HG03103 (cell line): Measurements from ENCODE around the gene ADAM12.
"Not testable (repeated sequence)": the region's sequence is repeated elsewhere in the genome, so short reads cannot be mapped to it uniquely, and the experiment has no call there.

Source experiments
- ATAC-seq: cut with Tn5 transposase; IDR thresholded peaks from one replicate; pipeline ENCODE4 v1.9.1; 2021; ENCODE audit warnings: low read depth; ENCODE audit not compliant: unreplicated experiment

The ADAM12 gene

GRCh38 chr10:126405239-126405775 lies 17.0 kb upstream of the ADAM12 start:
- ATAC-seq: no peak

- no peak for ATAC-seq
These were observed 14.7 kb upstream of the ADAM12 start for GRCh38 chr10:126402721-126403695.

DNA sequence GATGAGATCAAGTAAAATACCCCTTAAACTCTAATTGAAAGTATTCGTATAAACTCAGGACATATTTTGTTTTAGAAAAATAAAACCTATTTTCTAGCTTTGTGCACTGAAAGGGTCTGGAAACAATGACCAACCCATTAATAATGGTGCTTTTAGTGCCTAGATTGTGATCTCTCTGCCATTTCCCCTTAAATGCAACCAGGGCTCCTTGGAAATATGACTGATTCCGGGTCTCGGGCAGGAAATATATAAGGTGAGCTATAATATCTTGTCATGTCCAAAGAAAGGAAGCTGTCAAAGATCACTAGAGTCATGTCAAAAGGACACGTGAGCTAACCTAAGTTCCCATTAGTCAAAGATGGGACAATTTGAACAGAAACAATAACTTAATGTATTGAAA lies 12.4 kb upstream of the ADAM12 start:
- ATAC-seq: no peak

DNA sequence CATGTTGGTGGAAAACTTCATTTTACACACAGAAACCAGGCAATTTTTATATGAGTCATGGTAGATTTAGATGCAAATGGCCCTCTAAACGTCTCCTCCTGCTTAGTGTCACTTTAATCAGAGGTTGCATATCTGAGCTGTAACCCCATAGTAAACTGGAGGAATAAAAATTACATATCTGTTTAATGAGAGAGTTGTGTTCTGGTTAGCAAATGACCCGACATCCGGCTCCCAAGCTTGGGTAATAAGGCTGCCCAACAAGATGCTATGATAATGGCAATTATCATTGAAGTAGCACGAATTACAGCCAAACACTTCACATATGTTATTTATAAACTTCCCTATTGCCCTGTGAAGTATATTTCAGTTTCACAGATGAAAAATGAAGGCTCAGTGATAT lies 10.6 kb upstream of the ADAM12 start:
- ATAC-seq: no peak

- ATAC-seq: no peak
These were observed 10.1 kb upstream of the ADAM12 start for GRCh38 chr10:126398383-126398743.

GRCh38 chr10:126397640-126398382 lies 9.5 kb upstream of the ADAM12 start:
- no peak for ATAC-seq

GRCh38 chr10:126397156-126397555 lies 8.9 kb upstream of the ADAM12 start:
- ATAC-seq: no peak

DNA sequence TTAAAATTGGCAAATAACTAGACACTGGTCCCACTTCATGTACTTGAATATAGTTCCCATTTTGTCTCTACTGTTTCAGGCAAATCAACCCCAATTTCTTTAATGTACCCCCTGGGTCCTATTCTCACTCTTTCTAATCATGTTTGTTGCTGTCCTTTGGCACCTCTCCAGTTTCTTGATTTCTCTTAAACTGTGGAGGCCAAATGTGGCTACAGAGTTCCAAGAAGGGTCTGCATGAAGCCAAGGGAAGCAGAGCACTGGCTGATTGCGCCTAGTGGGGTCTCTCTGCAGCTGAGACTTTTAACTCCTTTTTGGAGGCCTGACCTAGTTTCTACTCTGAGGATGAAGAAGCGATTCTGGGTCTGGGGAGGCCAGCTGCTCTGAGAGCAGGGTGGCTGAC lies 6.7 kb upstream of the ADAM12 start:
- no peak for ATAC-seq

- ATAC-seq: no peak
These were observed 4.8 kb upstream of the ADAM12 start for GRCh38 chr10:126393076-126393475.

GRCh38 chr10:126392469-126392868 lies 4.2 kb upstream of the ADAM12 start:
- ATAC-seq: no peak

- ATAC-seq: no peak
These were observed 3.8 kb upstream of the ADAM12 start for GRCh38 chr10:126392068-126392467.

- no peak for ATAC-seq
These were observed 3.1 kb upstream of the ADAM12 start for GRCh38 chr10:126391192-126391885.

DNA sequence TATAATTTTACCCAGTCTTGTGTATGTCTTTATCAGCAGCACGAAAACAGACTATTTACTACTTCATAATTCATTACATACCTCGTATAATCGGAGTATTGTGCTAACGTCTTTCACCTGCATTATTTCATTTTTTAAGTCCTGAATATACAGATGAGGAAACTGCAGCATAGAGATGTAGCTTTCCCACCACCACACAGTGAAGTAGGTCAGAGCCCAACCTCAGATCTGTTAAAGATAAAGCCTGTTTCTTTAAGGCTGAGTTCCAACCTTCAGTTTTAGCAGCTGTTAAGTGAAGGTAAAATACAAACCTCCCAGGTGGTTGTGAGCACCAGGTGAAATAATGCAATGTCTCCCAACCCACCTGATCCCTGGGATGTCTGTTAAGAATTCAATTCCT lies 2.0 kb upstream of the ADAM12 start:
- ATAC-seq: no peak

DNA sequence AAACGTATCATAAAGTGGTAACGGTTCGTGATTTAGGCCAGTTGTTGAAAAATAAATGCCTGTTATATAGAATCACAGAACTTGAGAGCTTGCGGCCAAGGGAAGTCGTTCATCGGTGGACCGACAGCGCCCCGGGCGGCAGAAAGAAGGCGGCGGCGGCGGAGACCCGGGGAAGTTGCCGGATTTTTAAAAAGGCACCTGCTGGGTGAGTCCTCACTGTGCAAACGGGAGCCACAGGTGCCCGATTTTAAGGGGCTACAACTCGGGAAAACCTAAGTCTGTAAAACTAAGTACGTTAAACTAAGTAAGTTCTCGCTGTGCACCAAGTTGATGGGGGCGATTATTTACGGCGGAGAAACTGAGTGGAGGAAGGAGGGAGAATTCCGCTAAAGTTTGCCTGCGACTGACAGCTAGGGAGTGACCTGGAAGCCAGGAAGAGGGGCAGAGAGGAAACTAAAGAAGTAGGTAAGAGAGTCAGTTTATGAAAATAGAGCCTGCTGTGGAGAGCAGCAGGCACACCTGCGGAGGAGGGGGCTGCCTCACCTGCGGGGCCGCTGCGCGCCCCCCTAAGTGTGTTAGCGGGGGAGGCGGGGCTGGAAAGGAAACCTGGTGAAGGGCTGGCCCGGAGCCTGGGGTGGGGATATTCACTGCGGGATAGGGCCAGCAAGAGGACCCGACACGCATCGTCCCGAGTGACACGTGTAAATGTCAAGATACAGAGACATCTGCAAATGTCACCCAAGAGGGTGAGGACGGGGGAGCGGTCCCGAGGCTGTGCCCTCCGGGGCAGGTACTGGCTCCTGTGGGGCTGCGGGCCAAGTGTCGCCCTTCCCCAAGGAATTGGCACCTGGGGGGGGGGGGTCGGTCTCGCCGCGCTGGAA lies 996 bp downstream of the ADAM12 start:
- peak; percentile 82 for ATAC-seq

DNA sequence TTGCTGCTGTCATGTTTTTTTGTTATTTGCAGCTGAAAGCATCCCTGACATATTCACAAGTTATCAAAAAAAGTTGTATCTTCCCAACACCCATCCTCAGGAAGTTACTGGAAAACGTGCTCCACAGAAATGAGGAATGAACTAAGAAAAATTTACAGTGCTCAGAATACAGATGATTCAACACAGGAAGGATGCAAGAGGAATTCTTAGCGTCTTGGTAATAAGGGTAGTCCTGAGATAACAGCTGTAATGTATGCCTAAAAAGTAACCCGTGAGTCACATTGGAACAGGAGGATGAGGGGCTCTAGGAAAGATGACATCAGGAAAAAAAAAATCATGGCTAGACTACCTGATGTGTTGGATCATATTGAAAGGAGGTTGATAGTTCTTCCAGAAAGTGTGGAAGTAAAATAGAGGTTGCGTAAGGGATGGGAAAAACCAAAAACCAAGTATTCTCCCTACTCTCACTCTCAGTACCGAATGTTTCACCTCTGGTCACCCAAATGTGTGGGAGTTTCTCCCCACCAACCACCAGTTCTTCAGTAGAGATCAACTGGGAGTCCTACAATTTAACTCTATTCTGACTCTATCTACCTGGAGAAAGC lies 3.9 kb downstream of the ADAM12 start:
- no peak for ATAC-seq

- no peak for ATAC-seq
These were observed 7.8 kb downstream of the ADAM12 start for GRCh38 chr10:126380352-126381076.

DNA sequence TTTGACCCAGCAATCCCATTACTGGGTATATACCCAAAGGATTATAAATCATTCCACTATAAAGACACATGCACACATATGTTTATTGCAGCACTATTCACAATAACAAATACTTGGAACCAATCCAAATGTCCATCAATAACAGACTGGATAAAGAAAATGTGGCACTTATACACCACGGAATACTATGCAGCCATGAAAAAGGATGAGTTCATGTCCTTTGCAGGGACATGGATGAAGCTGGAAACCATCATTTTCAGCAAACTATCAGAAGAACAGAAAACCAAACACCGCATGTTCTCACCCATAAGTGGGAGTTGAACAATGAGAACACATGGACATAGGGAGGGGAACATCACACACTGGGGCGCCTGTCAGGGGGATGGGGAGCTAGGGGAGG lies 9.1 kb downstream of the ADAM12 start:
- ATAC-seq: not testable (repeated sequence)

- ATAC-seq: no peak
These were observed 11.3 kb downstream of the ADAM12 start for GRCh38 chr10:126376956-126377355.
